Mesothelial cell of epicardium (in vitro differentiated cells): ENCODE measurements around the gene ULK1. TPM values are rescaled to one million over a fixed set of nuclear protein-coding genes. Genes with fewer than 3 reads are reported as not detected.

Experiments
- DNase-seq, 2 experiments: peaks; one replicate each; pipeline ENCODE4 v3.0.0; 2021; ENCODE audit warnings: low spot score in 2 of 2; ENCODE audit not compliant: unreplicated experiment in 2 of 2
- H3K27ac Mint-ChIP-seq: 2 replicates; pipeline ENCODE4 v1.8.0; 2021; ENCODE audit warnings: mixed read lengths
- H3K27me3 Mint-ChIP-seq: 2 replicates; pipeline ENCODE4 v1.8.0; 2021; ENCODE audit warnings: low read depth, mixed read lengths
- H3K36me3 Mint-ChIP-seq: 2 replicates; pipeline ENCODE4 v1.8.0; 2021; ENCODE audit warnings: mixed read lengths
- H3K4me1 Mint-ChIP-seq: 2 replicates; pipeline ENCODE4 v1.8.0; 2021; ENCODE audit warnings: mixed read lengths
- H3K4me3 Mint-ChIP-seq: 2 replicates; pipeline ENCODE4 v1.8.0; 2021; ENCODE audit warnings: mild to moderate bottlenecking, moderate library complexity, mixed read lengths
- H3K9me3 Mint-ChIP-seq: 2 replicates; pipeline ENCODE4 v1.8.0; 2021; ENCODE audit warnings: mixed read lengths
- total RNA-seq: library from RNA; stranded (reverse); gene quantifications from 3 replicates; pipeline ENCODE4 v1.2.1, GENCODE V29; 2021
- TF ChIP-seq, protein P1 (sequence below): fragments of 200-600 bp; sonication (generic); IDR thresholded peaks from one replicate; pipeline ENCODE4 v1.5.0; 2021; ENCODE audit warnings: antibody characterized with exemption; ENCODE audit not compliant: unreplicated experiment

Gene ULK1
- total RNA-seq, 1 donor from 2014 or later, result 104 TPM

DNA sequence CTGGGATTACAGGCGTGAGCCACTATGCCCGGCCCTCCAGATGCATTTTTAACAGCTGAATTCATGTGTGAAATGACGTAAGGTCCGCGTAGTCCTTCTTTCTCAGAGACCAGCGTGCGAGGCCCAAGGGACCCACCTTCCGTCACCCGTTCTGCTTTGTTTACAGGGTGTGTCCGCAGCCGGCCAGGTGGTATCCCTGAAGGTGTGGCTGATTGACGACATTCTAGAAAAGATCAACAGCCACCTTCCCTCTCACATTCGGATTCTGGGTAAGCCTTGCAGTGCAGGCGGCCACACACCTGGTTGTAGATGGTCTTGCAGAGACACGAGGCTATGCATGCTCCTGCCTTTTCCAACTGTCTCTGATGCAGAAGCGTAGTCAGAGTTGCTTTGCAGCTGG lies 44.6 kb downstream of the ULK1 start:
- Mint-ChIP-seq H3K36me3 (peaks cover 18% of the 10 kb centered on the region), H3K9me3 (no peaks in the 10 kb centered on the region), H3K27ac (no peak overlapping the region), H3K27me3 (no peaks in the 10 kb centered on the region), H3K4me1 (no peaks in the 10 kb centered on the region), H3K4me3 (no peak overlapping the region)
- no peak for DNase-seq
- TF ChIP-seq, protein P1, sequence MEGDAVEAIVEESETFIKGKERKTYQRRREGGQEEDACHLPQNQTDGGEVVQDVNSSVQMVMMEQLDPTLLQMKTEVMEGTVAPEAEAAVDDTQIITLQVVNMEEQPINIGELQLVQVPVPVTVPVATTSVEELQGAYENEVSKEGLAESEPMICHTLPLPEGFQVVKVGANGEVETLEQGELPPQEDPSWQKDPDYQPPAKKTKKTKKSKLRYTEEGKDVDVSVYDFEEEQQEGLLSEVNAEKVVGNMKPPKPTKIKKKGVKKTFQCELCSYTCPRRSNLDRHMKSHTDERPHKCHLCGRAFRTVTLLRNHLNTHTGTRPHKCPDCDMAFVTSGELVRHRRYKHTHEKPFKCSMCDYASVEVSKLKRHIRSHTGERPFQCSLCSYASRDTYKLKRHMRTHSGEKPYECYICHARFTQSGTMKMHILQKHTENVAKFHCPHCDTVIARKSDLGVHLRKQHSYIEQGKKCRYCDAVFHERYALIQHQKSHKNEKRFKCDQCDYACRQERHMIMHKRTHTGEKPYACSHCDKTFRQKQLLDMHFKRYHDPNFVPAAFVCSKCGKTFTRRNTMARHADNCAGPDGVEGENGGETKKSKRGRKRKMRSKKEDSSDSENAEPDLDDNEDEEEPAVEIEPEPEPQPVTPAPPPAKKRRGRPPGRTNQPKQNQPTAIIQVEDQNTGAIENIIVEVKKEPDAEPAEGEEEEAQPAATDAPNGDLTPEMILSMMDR, result no peak

DNA sequence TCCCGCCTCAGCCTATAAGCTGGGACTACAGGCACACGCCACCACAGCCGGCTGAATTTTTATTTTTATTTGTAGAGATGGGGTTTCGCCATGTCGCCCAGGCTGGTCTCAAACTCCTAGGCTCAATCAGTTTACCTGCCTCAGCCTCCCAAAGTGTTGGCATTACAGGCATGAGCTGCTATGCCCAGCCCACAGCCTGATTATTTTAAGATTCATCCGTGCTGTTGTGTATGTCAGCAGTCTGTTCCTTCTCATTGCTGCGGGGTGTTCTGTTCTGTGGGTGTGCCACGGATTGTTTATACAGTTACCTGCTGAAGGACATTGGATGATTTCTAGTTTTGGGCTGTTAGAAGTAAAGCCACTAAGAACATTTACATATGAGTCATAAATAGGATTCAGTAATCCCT lies 45.7 kb downstream of the ULK1 start:
- H3K4me1 Mint-ChIP-seq, result no peaks in the 10 kb centered on the region
- H3K9me3 Mint-ChIP-seq, result no peaks in the 10 kb centered on the region
- H3K4me3 Mint-ChIP-seq, result no peak overlapping the region
- TF ChIP-seq, protein P1, result no peak
- no peak for DNase-seq
- peaks cover 21% of the 10 kb centered on the region for H3K36me3 Mint-ChIP-seq
- no peak overlapping the region for H3K27ac Mint-ChIP-seq
- no peaks in the 10 kb centered on the region for H3K27me3 Mint-ChIP-seq

DNA sequence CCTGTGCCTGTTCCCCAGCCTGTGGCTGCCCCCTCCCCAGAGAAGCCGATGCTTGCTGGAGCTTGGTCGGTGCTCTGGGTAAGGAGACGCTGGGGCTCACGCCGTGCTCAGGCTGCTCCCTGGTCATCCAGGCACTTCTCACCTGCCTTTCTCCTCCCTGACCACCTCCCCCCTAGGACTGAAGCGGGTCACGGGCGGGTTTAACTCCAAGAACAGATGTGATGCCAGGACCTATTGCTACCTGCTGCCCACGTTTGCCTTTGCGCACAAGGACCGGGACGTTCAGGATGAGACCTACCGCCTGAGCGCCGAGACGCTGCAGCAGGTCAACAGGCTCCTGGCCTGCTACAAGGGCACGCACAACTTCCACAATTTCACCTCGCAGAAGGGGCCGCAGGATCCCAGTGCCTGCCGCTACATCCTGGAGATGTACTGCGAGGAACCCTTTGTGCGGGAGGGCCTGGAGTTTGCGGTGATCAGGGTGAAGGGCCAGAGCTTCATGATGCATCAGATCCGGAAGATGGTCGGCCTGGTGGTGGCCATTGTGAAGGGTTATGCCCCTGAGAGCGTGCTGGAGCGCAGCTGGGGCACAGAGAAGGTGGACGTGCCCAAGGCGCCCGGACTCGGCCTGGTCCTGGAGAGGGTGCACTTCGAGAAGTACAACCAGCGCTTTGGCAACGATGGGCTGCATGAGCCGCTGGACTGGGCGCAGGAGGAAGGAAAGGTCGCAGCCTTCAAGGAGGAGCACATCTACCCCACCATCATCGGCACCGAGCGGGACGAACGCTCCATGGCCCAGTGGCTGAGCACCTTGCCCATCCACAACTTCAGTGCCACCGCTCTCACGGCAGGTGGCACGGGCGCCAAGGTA lies 46.9 kb downstream of the ULK1 start:
- Mint-ChIP-seq H3K27me3 (no peaks in the 10 kb centered on the region), H3K4me3 (no peak overlapping the region), H3K36me3 (peaks cover 23% of the 10 kb centered on the region), H3K4me1 (no peaks in the 10 kb centered on the region), H3K9me3 (no peaks in the 10 kb centered on the region), H3K27ac (no peak overlapping the region)
- TF ChIP-seq, protein P1, result no peak
- DNase-seq, result no peak

DNA sequence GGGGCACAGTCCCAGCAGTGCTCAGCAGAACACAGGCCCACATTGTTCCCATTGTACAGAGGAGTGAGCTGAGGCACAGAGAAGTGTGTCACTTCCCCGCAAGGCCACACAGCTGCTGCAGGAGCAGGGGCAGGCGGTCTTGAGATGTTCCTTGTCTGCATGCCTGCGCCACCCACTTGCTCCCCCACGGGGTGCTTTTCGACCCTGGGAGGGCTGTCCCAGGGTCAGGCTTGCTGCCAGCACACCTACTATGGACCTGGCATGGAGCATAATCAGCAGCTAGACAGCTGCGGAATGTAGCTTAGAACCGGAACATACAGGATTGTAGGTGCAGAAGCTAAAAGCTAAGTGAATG lies 47.5 kb downstream of the ULK1 start:
- H3K4me3 Mint-ChIP-seq, result no peak overlapping the region
- H3K27me3 Mint-ChIP-seq, result no peaks in the 10 kb centered on the region
- no peak overlapping the region for H3K27ac Mint-ChIP-seq
- DNase-seq, result no peak
- H3K36me3 Mint-ChIP-seq, result peaks cover 23% of the 10 kb centered on the region
- TF ChIP-seq, protein P1, result no peak
- no peaks in the 10 kb centered on the region for H3K4me1 Mint-ChIP-seq
- no peaks in the 10 kb centered on the region for H3K9me3 Mint-ChIP-seq

DNA sequence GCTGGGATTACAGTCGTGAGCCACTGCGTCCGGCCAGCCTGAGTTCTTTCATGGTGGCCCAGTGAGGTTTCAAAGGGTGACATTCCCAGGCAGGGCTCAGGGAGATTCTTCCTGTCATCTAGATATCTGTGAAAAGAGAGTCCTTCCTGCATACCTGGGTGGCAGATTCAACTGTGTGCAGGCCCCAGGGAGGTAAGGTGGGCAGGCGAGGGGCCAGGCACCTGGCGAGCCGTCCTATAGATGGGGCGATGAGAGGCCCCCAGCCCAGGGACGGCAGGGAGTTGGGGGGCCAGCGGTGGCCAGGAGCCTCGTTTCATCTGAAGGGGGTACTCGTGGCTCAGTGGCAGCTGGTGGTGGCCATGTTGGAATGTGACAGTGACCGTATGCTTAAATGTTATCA lies 48.2 kb downstream of the ULK1 start:
- Mint-ChIP-seq H3K9me3 (no peaks in the 10 kb centered on the region), H3K4me3 (no peak overlapping the region), H3K27ac (no peak overlapping the region), H3K27me3 (no peaks in the 10 kb centered on the region), H3K4me1 (no peaks in the 10 kb centered on the region), H3K36me3 (peaks cover 20% of the 10 kb centered on the region)
- DNase-seq, result no peak
- TF ChIP-seq, protein P1, result no peak
